Activated B cell treated with CpG ODN at 0.5 μM for 24 hours (primary cell): ENCODE results near the gene SLC44A1. TPM values are rescaled to one million over a fixed set of nuclear protein-coding genes. Genes with fewer than 3 reads are reported as not detected.

Experiments used
- ATAC-seq: fragments of 200-7000 bp; cut with Tn5 transposase; one replicate; pipeline ENCODE4 v1.10.0; 2021; ENCODE audit warnings: low read depth, mild to moderate bottlenecking, moderate library complexity
- CTCF ChIA-PET: fragments of 350-600 bp; sonication (Branson Sonifier 250); formaldehyde crosslinking; loops from one replicate; lab custom pipeline; 2021; ENCODE audit warnings: antibody characterized with exemption; lab: Charles Lee
- POLR2A ChIA-PET: fragments of 350-600 bp; sonication (Branson Sonifier 250); formaldehyde crosslinking; loops from one replicate; lab custom pipeline; 2021; ENCODE audit warnings: antibody characterized with exemption; lab: Charles Lee
- DNase-seq: peaks from one replicate; pipeline ENCODE4 v3.0.0; 2022
- H3K27ac Mint-ChIP-seq: one replicate; pipeline ENCODE4 v1.8.0; 2020; ENCODE audit warnings: mixed read lengths
- H3K27me3 Mint-ChIP-seq: one replicate; pipeline ENCODE4 v1.8.0; 2021; ENCODE audit warnings: mixed read lengths
- H3K36me3 Mint-ChIP-seq: one replicate; pipeline ENCODE4 v1.8.0; 2021; ENCODE audit warnings: low read depth, mixed read lengths
- H3K4me1 Mint-ChIP-seq: one replicate; pipeline ENCODE4 v1.8.0; 2021; ENCODE audit warnings: mixed read lengths
- H3K4me3 Mint-ChIP-seq: one replicate; pipeline ENCODE4 v1.8.0; 2020; ENCODE audit warnings: mild to moderate bottlenecking, mixed read lengths
- H3K9me3 Mint-ChIP-seq: one replicate; pipeline ENCODE4 v1.8.0; 2020; ENCODE audit warnings: mixed read lengths
- intact Hi-C: fragments of 100-400 bp; cut with micrococcal nuclease; formaldehyde crosslinking; loops from one replicate; pipeline ENCODE4 v1.15.1; 2024
- total RNA-seq: library from RNA; stranded (reverse); gene quantifications from 2 replicates; pipeline ENCODE4 v1.2.3, GENCODE V29; 2022
- TF ChIP-seq, protein P1 (sequence below): fragments of 200-600 bp; IDR thresholded peaks from one replicate; pipeline ENCODE4 v1.8.0; 2022; ENCODE audit warnings: antibody characterized with exemption, mild to moderate bottlenecking

The SLC44A1 gene
- total RNA-seq, 1 donor from 2014 or later, result 10.1 TPM

- peaks cover 20% of the 10 kb centered on the region for H3K4me1 Mint-ChIP-seq
- ATAC-seq (no peak), DNase-seq (no peak)
- H3K36me3 Mint-ChIP-seq, result peaks cover 5% of the 10 kb centered on the region
- intact Hi-C loops, result no loop called here
- CTCF ChIA-PET, result interaction anchor here (1.2 kb wide), 1 partner anchor 445 kb away, joined by 3 read pairs; no protein-coding TSS in a partner anchor
- TF ChIP-seq, protein P1, sequence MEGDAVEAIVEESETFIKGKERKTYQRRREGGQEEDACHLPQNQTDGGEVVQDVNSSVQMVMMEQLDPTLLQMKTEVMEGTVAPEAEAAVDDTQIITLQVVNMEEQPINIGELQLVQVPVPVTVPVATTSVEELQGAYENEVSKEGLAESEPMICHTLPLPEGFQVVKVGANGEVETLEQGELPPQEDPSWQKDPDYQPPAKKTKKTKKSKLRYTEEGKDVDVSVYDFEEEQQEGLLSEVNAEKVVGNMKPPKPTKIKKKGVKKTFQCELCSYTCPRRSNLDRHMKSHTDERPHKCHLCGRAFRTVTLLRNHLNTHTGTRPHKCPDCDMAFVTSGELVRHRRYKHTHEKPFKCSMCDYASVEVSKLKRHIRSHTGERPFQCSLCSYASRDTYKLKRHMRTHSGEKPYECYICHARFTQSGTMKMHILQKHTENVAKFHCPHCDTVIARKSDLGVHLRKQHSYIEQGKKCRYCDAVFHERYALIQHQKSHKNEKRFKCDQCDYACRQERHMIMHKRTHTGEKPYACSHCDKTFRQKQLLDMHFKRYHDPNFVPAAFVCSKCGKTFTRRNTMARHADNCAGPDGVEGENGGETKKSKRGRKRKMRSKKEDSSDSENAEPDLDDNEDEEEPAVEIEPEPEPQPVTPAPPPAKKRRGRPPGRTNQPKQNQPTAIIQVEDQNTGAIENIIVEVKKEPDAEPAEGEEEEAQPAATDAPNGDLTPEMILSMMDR, result no peak
- no peak overlapping the region for H3K4me3 Mint-ChIP-seq
- H3K27me3 Mint-ChIP-seq, result no peaks in the 10 kb centered on the region
- POLR2A ChIA-PET, result no interaction called here
- no peaks in the 10 kb centered on the region for H3K9me3 Mint-ChIP-seq
- no peak overlapping the region for H3K27ac Mint-ChIP-seq
Observed at GRCh38 chr9:105308461-105309341, 64.2 kb downstream of the SLC44A1 start.

DNA sequence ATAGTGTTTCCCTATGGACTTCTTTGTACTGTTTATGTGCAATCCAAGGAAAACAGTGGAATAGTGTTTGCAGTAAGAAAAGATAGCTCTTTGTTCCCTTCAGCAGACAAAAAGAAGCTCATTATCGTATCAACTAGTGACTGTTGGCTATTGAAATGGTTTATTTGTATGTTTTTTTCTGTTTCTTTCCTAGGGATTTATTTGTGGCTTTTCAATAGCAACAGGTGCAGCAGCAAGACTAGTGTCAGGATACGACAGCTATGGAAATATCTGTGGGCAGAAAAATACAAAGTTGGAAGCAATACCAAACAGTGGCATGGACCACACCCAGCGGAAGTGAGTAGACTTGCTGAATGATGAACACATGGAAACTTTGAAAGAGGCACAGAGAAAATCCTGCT, 65.1 kb downstream of the SLC44A1 start:
- H3K4me1 Mint-ChIP-seq, result peaks cover 20% of the 10 kb centered on the region
- TF ChIP-seq, protein P1, result no peak
- peaks cover 11% of the 10 kb centered on the region for H3K36me3 Mint-ChIP-seq
- CTCF ChIA-PET, result no interaction called here
- H3K27me3 Mint-ChIP-seq, result no peaks in the 10 kb centered on the region
- H3K27ac Mint-ChIP-seq, result no peak overlapping the region
- intact Hi-C loops, result no loop called here
- POLR2A ChIA-PET, result no interaction called here
- H3K9me3 Mint-ChIP-seq, result no peaks in the 10 kb centered on the region
- ATAC-seq (no peak), DNase-seq (no peak)
- H3K4me3 Mint-ChIP-seq, result no peak overlapping the region

DNA sequence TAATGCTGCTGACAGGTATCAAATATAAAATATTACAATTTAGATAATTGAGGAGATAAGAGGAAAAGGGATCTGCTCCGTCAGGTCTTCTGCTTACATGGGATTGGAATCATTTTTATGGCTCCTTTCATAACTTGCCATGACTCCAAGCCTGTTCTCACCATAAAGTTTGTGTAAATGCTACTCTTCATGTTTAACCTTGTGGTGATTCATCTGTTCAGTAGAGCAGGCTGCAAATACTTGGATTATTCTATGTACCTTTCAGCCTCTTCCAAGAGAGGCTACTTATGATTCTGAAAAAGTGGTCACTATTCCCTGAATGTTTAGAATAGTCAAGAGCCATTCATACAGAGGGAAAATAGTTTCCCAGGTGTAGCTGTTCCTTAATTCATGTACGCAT, 66.9 kb downstream of the SLC44A1 start:
- DNase-seq, result no peak
- peaks cover 16% of the 10 kb centered on the region for H3K4me1 Mint-ChIP-seq
- no peak for ATAC-seq
- H3K36me3 Mint-ChIP-seq, result peaks cover 12% of the 10 kb centered on the region
- intact Hi-C loops, result no loop called here
- TF ChIP-seq, protein P1, result no peak
- no peak overlapping the region for H3K27ac Mint-ChIP-seq
- H3K9me3 Mint-ChIP-seq, result no peaks in the 10 kb centered on the region
- no peaks in the 10 kb centered on the region for H3K27me3 Mint-ChIP-seq
- CTCF ChIA-PET, result no interaction called here
- POLR2A ChIA-PET, result no interaction called here
- H3K4me3 Mint-ChIP-seq, result no peak overlapping the region

DNA sequence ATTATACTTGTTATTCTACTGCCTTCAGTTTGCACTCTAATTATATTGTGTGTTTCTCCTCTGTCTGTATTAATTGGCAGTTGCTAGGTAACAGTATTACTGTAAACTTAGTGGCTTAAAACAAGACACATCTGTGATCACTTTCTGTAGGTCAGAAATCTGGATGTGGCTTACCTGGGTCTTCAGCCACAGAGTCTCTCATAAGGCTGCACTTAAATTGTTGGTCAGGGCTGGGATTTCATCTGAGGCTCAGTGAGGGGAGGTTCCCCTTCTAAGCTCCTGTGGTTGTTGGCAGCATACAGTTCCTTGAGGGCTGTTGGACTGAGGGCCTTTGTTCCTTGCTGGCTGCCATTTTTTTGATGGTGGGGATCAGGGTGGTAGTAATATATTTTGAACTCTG, 68.8 kb downstream of the SLC44A1 start:
- TF ChIP-seq, protein P1, result no peak

GRCh38 chr9:105316703-105317102, 72.3 kb downstream of the SLC44A1 start:
- CTCF ChIA-PET, result no interaction called here

More for the DNA sequence above, 68.8 kb downstream of the SLC44A1 start:
- Mint-ChIP-seq H3K4me3 (no peak overlapping the region), H3K9me3 (no peaks in the 10 kb centered on the region), H3K27me3 (no peaks in the 10 kb centered on the region), H3K27ac (no peak overlapping the region), H3K36me3 (peaks cover 11% of the 10 kb centered on the region), H3K4me1 (peaks cover 12% of the 10 kb centered on the region)
- DNase-seq (no peak), ATAC-seq (no peak)
- CTCF ChIA-PET, result no interaction called here
- intact Hi-C loops, result no loop called here
- POLR2A ChIA-PET, result no interaction called here

More at GRCh38 chr9:105316703-105317102, 72.3 kb downstream of the SLC44A1 start:
- Mint-ChIP-seq H3K36me3 (peaks cover 11% of the 10 kb centered on the region), H3K9me3 (no peaks in the 10 kb centered on the region), H3K27ac (no peak overlapping the region), H3K27me3 (no peaks in the 10 kb centered on the region), H3K4me1 (peaks cover 12% of the 10 kb centered on the region), H3K4me3 (no peak overlapping the region)
- POLR2A ChIA-PET, result no interaction called here
- no peak for DNase-seq
- ATAC-seq, result no peak
- intact Hi-C loops, result loop anchor here (5.0 kb wide), 1 partner anchor 74 kb away; the partner anchor contains the start of gene SLC44A1
- TF ChIP-seq, protein P1, result no peak
